ENCODE data around the gene TAS2R50.

DNA sequence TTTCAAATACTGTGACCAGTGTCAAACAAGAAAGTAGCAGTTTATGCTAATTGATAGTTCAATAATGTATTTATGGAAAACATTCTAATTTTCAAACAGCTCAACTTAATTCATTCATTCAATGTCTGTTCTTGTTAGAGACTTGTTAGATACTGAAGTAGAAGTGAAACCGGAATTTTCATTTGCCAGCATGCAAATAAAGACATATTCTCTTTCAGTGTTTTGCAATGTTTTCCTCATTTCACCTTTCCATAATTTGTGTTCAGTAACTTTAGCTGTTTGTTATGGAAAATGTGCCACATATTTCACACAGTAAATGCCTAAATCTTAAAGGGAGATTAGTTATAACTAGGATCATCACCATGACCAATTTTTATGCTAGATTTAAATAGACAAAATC lies 21.2 kb downstream of the TAS2R50 start:
- TF ChIP-seq, protein P1, sequence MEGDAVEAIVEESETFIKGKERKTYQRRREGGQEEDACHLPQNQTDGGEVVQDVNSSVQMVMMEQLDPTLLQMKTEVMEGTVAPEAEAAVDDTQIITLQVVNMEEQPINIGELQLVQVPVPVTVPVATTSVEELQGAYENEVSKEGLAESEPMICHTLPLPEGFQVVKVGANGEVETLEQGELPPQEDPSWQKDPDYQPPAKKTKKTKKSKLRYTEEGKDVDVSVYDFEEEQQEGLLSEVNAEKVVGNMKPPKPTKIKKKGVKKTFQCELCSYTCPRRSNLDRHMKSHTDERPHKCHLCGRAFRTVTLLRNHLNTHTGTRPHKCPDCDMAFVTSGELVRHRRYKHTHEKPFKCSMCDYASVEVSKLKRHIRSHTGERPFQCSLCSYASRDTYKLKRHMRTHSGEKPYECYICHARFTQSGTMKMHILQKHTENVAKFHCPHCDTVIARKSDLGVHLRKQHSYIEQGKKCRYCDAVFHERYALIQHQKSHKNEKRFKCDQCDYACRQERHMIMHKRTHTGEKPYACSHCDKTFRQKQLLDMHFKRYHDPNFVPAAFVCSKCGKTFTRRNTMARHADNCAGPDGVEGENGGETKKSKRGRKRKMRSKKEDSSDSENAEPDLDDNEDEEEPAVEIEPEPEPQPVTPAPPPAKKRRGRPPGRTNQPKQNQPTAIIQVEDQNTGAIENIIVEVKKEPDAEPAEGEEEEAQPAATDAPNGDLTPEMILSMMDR (IDR thresholded peaks at IDR 0.05) = no peak
- no peak for TF ChIP-seq POLR2A (IDR thresholded peaks at IDR 0.05)
